ENCODE data around the gene UBR2.
"Not testable (repeated sequence)": the region's sequence is repeated elsewhere in the genome, so short reads cannot be mapped to it uniquely, and the experiment has no call there.

UBR2 gene

DNA sequence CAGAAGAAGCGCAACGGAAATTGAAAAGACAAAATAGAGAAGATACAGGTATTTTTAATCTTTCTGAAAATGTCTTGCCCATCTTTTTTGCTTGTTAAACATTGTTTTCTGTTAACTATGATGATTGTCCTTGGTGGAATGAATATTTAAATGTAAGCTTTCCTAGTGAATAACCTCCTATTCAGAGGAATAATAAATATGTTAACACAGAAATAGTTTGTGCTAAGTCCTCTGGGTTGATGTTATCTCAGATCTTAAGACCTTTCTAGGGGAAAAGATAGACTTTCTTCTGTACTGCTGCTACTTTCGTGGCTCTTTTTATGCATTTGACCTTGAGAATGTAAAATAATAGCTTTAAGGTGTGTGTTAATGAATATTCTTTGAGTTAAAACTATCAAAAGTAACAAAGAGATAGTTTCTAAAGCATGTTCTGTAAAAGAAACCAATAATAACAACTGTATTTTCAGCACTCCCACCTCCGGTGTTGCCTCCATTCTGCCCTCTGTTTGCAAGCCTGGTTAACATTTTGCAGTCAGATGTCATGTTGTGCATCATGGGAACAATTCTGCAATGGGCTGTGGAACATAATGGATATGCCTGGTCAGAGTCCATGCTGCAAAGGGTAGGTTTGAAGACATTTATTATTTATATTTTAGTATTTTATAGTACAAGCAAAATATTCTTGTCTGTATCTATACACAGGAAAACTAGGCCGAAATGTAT lies 88.4 kb downstream of the UBR2 start:
- TF ChIP-seq CTCF (IDR thresholded peaks at IDR 0.05; ENCODE audit: low read depth, low read length): no peak
- no peaks in the 10 kb centered on the region for H3K9me3 ChIP-seq (ENCODE audit: severe bottlenecking)
- no peak overlapping the region for H3K27ac ChIP-seq
- no peak overlapping the region for H3K4me3 ChIP-seq (ENCODE audit: low read depth, low read length)
- no peak for DNase-seq
- H3K36me3 ChIP-seq: peaks cover 47% of the 10 kb centered on the region
- H3K27me3 ChIP-seq (ENCODE audit: insufficient read depth, low read depth, severe bottlenecking): no peaks in the 10 kb centered on the region

- no peak overlapping the region for H3K4me3 ChIP-seq (ENCODE audit: low read depth, low read length)
- no peak for TF ChIP-seq CTCF (IDR thresholded peaks at IDR 0.05; ENCODE audit: low read depth, low read length)
- no peak overlapping the region for H3K27ac ChIP-seq
- peaks cover 55% of the 10 kb centered on the region for H3K36me3 ChIP-seq
- H3K27me3 ChIP-seq (ENCODE audit: insufficient read depth, low read depth, severe bottlenecking): no peaks in the 10 kb centered on the region
- no peaks in the 10 kb centered on the region for H3K9me3 ChIP-seq (ENCODE audit: severe bottlenecking)
- no peak for DNase-seq
Measured at GRCh38 chr6:42653851-42654250, 90.0 kb downstream of the UBR2 start.

DNA sequence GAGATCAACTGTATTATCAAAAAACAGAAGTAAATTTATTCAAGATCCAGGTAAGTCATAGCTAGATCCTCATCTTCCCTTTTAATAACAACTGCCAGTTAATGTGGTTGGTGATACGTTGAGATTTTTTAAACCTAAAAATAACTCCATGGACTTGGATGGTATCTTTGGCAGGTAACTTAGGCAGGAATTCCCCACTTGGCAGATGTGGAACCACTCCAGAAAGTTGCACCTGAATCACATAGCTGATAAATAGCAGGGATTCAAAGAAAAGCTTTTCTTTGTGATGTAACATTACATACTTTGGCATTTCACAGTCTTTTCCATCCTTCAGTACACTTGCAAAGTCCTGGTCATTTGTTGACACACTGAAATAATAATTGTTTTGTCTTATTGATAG lies 96.0 kb downstream of the UBR2 start:
- DNase-seq: no peak
- TF ChIP-seq CTCF (IDR thresholded peaks at IDR 0.05; ENCODE audit: low read depth, low read length): no peak
- H3K27me3 ChIP-seq (ENCODE audit: insufficient read depth, low read depth, severe bottlenecking): no peaks in the 10 kb centered on the region
- no peaks in the 10 kb centered on the region for H3K9me3 ChIP-seq (ENCODE audit: severe bottlenecking)
- H3K4me3 ChIP-seq (ENCODE audit: low read depth, low read length): no peak overlapping the region
- H3K36me3 ChIP-seq: peaks cover 58% of the 10 kb centered on the region
- H3K27ac ChIP-seq: no peak overlapping the region

DNA sequence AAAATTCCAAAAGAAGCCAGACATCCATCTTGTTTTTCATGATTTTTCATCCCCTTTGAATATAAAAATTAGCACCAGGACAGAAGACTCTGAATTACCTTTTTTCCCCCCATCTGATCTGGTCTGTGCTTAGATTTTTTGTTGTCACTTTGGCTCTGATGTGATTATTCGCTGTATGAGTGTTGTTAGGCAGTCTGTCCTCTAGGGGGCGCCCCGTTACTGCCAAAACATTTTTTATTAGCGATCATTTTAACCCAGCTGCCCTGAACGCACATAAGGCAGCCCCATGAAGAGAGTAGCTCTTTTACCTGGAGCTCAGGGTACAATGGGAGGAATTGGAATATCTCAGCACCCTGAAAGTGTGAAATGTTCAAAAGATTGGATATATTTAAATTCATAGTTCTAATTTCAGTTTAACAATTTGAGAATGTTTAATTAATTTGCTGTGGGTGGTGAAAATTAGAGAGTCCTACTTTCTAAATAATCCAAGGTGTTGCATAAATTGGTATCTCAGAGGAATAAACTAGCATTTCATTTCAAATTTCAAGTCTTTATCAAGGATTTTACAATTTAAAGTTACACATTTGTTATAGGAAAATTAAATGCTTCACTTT lies 97.8 kb downstream of the UBR2 start:
- Histone ChIP-seq H3K27me3 (ENCODE audit: insufficient read depth, low read depth, severe bottlenecking) (no peaks in the 10 kb centered on the region), H3K27ac (no peak overlapping the region), H3K36me3 (peaks cover 67% of the 10 kb centered on the region), H3K9me3 (ENCODE audit: severe bottlenecking) (no peaks in the 10 kb centered on the region), H3K4me3 (ENCODE audit: low read depth, low read length) (no peak overlapping the region)
- TF ChIP-seq CTCF (IDR thresholded peaks at IDR 0.05; ENCODE audit: low read depth, low read length): peak; percentile 82
- peak; percentile 90 for DNase-seq

GRCh38 chr6:42664718-42665117 lies 100.9 kb downstream of the UBR2 start:
- Histone ChIP-seq H3K27me3 (ENCODE audit: insufficient read depth, low read depth, severe bottlenecking) (no peaks in the 10 kb centered on the region), H3K36me3 (peaks cover 68% of the 10 kb centered on the region), H3K9me3 (ENCODE audit: severe bottlenecking) (no peaks in the 10 kb centered on the region), H3K4me3 (ENCODE audit: low read depth, low read length) (no peak overlapping the region), H3K27ac (no peak overlapping the region)
- TF ChIP-seq CTCF (IDR thresholded peaks at IDR 0.05; ENCODE audit: low read depth, low read length): no peak
- no peak for DNase-seq

GRCh38 chr6:42674368-42674767 lies 110.5 kb downstream of the UBR2 start:
- Histone ChIP-seq H3K27ac (peak overlapping the region; percentile 6; the same call in 1 of the 2 replicates), H3K36me3 (peaks cover 77% of the 10 kb centered on the region)
- H3K4me3 ChIP-seq (ENCODE audit: low read depth, low read length); H3K9me3 ChIP-seq (ENCODE audit: severe bottlenecking); H3K27me3 ChIP-seq (ENCODE audit: insufficient read depth, low read depth, severe bottlenecking): not testable (repeated sequence)
- peak; percentile 72 for DNase-seq

Measured in WERI-Rb-1 (cell line).